Neuron (in vitro differentiated cells): ENCODE results near the gene ARRB1.
"Not testable (repeated sequence)": the region's sequence is repeated elsewhere in the genome, so short reads cannot be mapped to it uniquely, and the experiment has no call there.

Experiments
- H2AFZ ChIP-seq: one replicate; pipeline ENCODE4 v1.6.1; 2013; ENCODE audit warnings: low read depth, mild to moderate bottlenecking, inconsistent platforms, low read length, moderate library complexity
- H3K27me3 ChIP-seq: one replicate; pipeline ENCODE4 v1.6.1; 2013; ENCODE audit warnings: low read length; ENCODE audit not compliant: insufficient read depth
- H3K36me3 ChIP-seq: one replicate; pipeline ENCODE4 v1.6.1; 2013; ENCODE audit warnings: low read length; ENCODE audit not compliant: insufficient read depth
- H3K4me1 ChIP-seq: one replicate; pipeline ENCODE4 v1.6.1; 2013; ENCODE audit warnings: low read length; ENCODE audit not compliant: insufficient read depth
- H3K4me3 ChIP-seq: 2 replicates; pipeline ENCODE4 v1.5.1; 2013; ENCODE audit warnings: mild to moderate bottlenecking, low read length, moderate library complexity
- H3K9me3 ChIP-seq: one replicate; pipeline ENCODE4 v1.6.1; 2013; ENCODE audit warnings: low read length

ARRB1 gene

DNA sequence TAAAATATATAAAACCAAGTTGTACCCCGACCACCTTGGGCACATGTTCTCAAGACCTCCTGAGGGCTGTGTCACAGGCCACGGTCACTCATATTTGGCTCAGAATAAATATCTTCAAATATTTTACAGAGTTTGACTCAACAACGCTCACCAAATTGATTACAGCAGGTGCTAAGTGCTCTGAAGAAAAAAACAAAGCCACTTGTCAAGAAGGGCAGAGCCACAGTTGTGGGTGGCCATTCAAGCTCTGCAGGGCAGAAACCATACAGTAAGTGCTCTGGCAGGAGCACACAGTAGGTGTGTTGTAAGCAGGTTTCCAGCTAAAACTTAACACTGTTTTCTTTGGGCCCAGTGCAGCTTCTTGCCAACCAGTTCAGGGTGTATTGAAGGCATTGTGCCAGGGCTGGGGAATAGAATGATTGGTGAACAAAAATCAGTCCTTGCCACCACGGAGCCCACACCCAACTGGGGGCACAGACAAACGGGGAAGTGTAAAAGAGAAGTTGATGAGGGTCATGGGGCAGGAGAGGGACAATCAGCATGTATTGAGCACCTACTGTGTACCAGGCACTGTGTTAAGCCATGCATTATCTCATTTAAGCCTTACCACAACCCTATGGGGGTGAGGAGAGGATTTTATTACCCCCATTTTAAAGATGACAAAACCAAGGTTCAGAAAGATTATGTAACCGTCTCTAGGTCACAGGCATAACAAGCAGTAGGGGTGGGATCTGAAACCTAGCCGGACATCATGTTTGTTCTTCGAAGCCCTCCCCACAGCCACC is 18.2 kb downstream of the ARRB1 start:
- H3K27me3 ChIP-seq = no peaks in the 10 kb centered on the region
- H3K4me1 ChIP-seq = peaks cover 8% of the 10 kb centered on the region
- no peak overlapping the region for H3K4me3 ChIP-seq
- no peak overlapping the region for H2AFZ ChIP-seq
- no peaks in the 10 kb centered on the region for H3K9me3 ChIP-seq
- no peaks in the 10 kb centered on the region for H3K36me3 ChIP-seq

DNA sequence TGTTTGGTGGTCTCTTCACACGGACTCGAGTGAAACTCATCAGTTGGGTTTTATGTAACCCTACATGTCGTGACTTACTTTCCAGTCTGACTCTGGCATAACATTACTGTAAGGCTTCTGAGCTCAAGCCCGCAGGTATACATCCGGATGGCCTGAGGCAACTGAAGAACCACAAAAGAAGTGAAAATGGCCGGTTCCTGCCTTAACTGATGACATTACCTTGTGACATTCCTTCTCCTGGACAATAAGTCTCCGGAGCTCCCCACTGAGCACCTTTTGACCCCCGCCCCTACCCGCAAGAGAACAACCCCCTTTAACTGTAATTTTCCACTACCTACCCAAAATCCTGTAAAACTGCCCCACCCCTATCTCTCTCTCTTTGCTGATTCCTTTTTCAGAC is 19.7 kb downstream of the ARRB1 start:
- not testable (repeated sequence) for H3K27me3 ChIP-seq, H3K4me3 ChIP-seq, H2AFZ ChIP-seq, H3K9me3 ChIP-seq, H3K4me1 ChIP-seq, H3K36me3 ChIP-seq

GRCh38 chr11:75331304-75331703 is 20.2 kb downstream of the ARRB1 start:
- H3K36me3 ChIP-seq, H2AFZ ChIP-seq, H3K27me3 ChIP-seq, H3K9me3 ChIP-seq, H3K4me3 ChIP-seq, H3K4me1 ChIP-seq: not testable (repeated sequence)

DNA sequence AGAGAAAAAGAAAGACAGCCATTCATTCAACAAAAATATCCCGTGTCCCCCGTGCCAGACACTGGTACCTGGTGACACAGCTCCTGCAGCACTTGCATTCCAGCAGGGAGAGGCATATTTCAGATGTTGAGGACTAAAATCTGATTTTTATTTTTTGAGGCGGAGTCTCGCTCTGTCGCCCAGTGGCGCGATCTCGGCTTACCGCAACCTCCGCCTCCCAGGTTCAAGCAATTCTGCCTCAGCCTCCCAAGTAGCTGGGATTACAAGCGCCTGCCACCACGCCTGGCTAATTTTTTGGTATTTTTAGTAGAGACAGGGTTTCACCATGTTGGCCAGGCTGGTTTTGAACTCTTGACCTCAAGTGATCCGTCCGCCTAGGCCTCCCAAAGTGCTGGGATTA is 20.6 kb downstream of the ARRB1 start:
- H3K36me3 ChIP-seq, H3K27me3 ChIP-seq, H2AFZ ChIP-seq, H3K4me1 ChIP-seq, H3K9me3 ChIP-seq, H3K4me3 ChIP-seq: not testable (repeated sequence)

GRCh38 chr11:75330291-75330690 is 21.2 kb downstream of the ARRB1 start:
- Histone ChIP-seq H3K4me1 (peaks cover 8% of the 10 kb centered on the region), H2AFZ (no peak overlapping the region), H3K4me3 (no peak overlapping the region), H3K27me3 (no peaks in the 10 kb centered on the region), H3K9me3 (no peaks in the 10 kb centered on the region), H3K36me3 (no peaks in the 10 kb centered on the region)

- H2AFZ ChIP-seq = no peak overlapping the region
- no peak overlapping the region for H3K4me3 ChIP-seq
- H3K27me3 ChIP-seq = no peaks in the 10 kb centered on the region
- no peaks in the 10 kb centered on the region for H3K9me3 ChIP-seq
- H3K36me3 ChIP-seq = no peaks in the 10 kb centered on the region
- peaks cover 8% of the 10 kb centered on the region for H3K4me1 ChIP-seq
Observed at GRCh38 chr11:75328426-75329277, 22.8 kb downstream of the ARRB1 start.

DNA sequence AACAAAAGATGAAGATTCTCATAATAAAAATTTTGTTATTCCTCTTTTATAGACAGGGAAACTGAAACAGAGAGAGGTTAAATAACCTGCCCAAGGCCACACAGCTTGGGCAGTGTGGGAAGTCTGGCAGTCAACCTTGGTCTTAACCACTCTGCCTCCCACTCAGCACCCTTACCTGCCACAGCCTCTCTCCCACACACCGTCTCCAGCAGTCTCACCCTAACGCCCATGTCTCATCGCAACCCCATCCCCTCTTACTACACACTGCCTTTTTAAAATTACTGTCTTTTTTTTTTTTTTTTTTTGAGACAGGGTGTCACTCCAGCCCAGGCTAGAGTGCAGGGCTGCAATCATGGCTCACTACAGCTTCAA is 25.0 kb downstream of the ARRB1 start:
- no peaks in the 10 kb centered on the region for H3K36me3 ChIP-seq
- peaks cover 8% of the 10 kb centered on the region for H3K4me1 ChIP-seq
- H3K4me3 ChIP-seq = no peak overlapping the region
- H2AFZ ChIP-seq = no peak overlapping the region
- no peaks in the 10 kb centered on the region for H3K9me3 ChIP-seq
- H3K27me3 ChIP-seq = no peaks in the 10 kb centered on the region

- Histone ChIP-seq H3K4me1 (peaks cover 8% of the 10 kb centered on the region), H3K27me3 (no peaks in the 10 kb centered on the region), H3K36me3 (no peaks in the 10 kb centered on the region), H2AFZ (no peak overlapping the region), H3K4me3 (no peak overlapping the region), H3K9me3 (no peaks in the 10 kb centered on the region)
Observed at GRCh38 chr11:75325713-75326438, 25.6 kb downstream of the ARRB1 start.

DNA sequence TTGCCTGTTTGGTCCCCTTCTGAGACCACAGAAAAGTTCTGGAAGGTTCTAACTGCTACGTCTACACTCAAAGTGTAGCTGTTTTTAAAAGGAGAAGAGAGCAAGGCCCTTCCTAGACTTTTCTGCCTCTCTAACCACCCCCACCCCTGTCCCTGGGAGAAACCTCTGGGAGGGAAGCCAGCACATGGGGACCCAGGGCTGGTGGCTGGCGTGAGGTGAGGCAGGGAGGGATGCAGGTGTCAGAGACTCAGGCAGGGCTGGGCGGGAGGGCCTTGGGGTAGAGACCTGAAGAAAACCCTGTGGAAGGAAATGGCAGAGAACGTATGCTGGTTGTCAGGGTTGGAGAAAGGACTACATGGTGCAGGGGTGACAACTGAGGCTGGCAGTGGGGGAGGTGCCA is 26.7 kb downstream of the ARRB1 start:
- H3K27me3 ChIP-seq = no peaks in the 10 kb centered on the region
- no peaks in the 10 kb centered on the region for H3K9me3 ChIP-seq
- no peaks in the 10 kb centered on the region for H3K36me3 ChIP-seq
- peaks cover under 1% of the 10 kb centered on the region for H3K4me1 ChIP-seq
- no peak overlapping the region for H3K4me3 ChIP-seq
- H2AFZ ChIP-seq = no peak overlapping the region

DNA sequence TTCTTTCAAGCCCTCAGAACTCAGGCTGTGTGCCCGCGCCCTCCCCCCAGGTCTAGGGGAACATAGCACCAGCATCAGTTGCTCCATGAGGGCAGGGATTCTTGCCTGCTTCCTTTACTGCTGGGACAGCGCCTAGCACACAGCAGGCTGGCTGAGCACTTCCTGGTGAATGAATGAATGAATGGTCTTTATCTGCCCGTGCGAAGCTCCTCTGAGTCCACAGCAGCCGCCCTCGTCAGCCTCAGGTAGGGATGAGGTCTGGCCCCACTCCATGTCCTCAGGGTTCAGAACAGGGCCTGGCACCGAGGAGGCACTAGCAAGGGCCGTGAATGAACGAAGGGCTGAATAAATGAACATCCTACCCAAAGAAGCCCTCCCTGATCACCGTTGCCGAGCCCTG is 27.3 kb downstream of the ARRB1 start:
- Histone ChIP-seq H3K27me3 (no peaks in the 10 kb centered on the region), H2AFZ (no peak overlapping the region), H3K9me3 (no peaks in the 10 kb centered on the region), H3K4me3 (no peak overlapping the region), H3K4me1 (no peaks in the 10 kb centered on the region), H3K36me3 (no peaks in the 10 kb centered on the region)

- Histone ChIP-seq H3K27me3 (no peaks in the 10 kb centered on the region), H3K4me1 (no peaks in the 10 kb centered on the region), H3K4me3 (no peak overlapping the region), H2AFZ (no peak overlapping the region), H3K36me3 (no peaks in the 10 kb centered on the region), H3K9me3 (no peaks in the 10 kb centered on the region)
Observed at GRCh38 chr11:75323609-75324008, 27.9 kb downstream of the ARRB1 start.

GRCh38 chr11:75320643-75321042 is 30.8 kb downstream of the ARRB1 start:
- no peaks in the 10 kb centered on the region for H3K27me3 ChIP-seq
- H3K9me3 ChIP-seq = no peaks in the 10 kb centered on the region
- H3K4me3 ChIP-seq = no peak overlapping the region
- H3K4me1 ChIP-seq = no peaks in the 10 kb centered on the region
- H2AFZ ChIP-seq = no peak overlapping the region
- H3K36me3 ChIP-seq = no peaks in the 10 kb centered on the region

GRCh38 chr11:75320046-75320618 is 31.3 kb downstream of the ARRB1 start:
- Histone ChIP-seq H3K27me3 (no peaks in the 10 kb centered on the region), H3K4me3 (no peak overlapping the region), H3K36me3 (no peaks in the 10 kb centered on the region), H3K9me3 (no peaks in the 10 kb centered on the region), H3K4me1 (no peaks in the 10 kb centered on the region), H2AFZ (no peak overlapping the region)
